Skeletal muscle satellite cell (primary cell): ENCODE measurements around the gene RRAS.

ENCODE experiments used
- H3K27me3 ChIP-seq: 2 replicates; pipeline ENCODE4 v1.7.0; 2013; ENCODE audit warnings: low read length; ENCODE audit not compliant: control insufficient read depth, insufficient read depth
- H3K36me3 ChIP-seq: 2 replicates; pipeline ENCODE4 v1.7.0; 2013; ENCODE audit warnings: mild to moderate bottlenecking, control low read depth, low read length; ENCODE audit not compliant: insufficient read depth
- H3K4me1 ChIP-seq: 2 replicates; pipeline ENCODE4 v1.7.0; 2013; ENCODE audit warnings: low read length; ENCODE audit not compliant: control insufficient read depth, insufficient read depth
- H3K4me2 ChIP-seq: 2 replicates; pipeline ENCODE4 v1.7.0; 2013; ENCODE audit warnings: mild to moderate bottlenecking, low read length
- H3K4me3 ChIP-seq: 2 replicates; pipeline ENCODE4 v1.7.0; 2013; ENCODE audit warnings: low read length
- H3K9ac ChIP-seq: 2 replicates; pipeline ENCODE4 v1.7.0; 2013; ENCODE audit warnings: mild to moderate bottlenecking, low read depth, low read length, moderate library complexity
- H3K9me3 ChIP-seq: replicated peaks from 2 replicates; pipeline ENCODE4 v1.7.0; 2013; ENCODE audit warnings: mild to moderate bottlenecking, control low read depth, low read length

RRAS gene

GRCh38 chr19:49615861-49616260, 24.1 kb downstream of the RRAS start:
- Histone ChIP-seq H3K4me2 (no peak overlapping the region), H3K4me1 (peaks cover 30% of the 10 kb centered on the region), H3K9ac (no peak overlapping the region), H3K36me3 (peaks cover 41% of the 10 kb centered on the region), H3K27me3 (no peaks in the 10 kb centered on the region), H3K9me3 (no peaks in the 10 kb centered on the region), H3K4me3 (no peak overlapping the region)

DNA sequence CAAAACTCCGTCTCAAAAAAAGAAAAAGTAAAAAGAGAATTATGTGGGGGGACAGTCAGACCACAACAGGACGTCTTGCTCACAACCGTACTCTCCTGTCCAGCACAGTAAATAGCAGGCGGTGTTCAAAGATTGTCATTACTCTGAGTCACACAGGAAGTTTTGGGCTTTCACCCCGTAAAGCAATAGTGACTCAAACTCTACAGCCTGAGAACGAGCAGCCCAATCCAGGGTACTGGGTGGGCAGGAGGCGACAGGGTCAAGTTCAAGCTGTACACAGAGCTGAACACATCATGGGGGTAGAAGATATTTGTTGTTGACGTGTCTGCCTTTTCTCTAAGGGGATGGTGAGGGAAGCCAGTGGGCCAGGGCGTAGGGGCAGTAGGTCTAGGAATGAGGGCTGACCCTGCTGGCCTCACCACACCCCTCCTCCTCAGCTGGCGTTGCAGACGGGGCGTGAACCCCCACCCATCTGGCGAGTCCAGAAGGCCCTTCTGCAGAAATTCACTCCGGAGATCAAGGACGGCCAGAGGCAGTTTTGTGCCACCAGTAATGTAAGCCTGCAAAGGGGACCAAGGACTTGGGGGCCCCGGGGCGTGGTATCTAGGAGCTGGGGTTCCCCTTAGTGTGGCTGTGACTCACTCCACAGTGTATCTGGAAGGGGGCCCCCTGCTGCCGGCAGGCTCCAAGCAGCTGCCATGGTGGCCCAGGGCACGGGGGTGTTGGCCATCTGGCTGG, 25.7 kb downstream of the RRAS start:
- peaks cover 40% of the 10 kb centered on the region for H3K36me3 ChIP-seq
- peaks cover 30% of the 10 kb centered on the region for H3K4me1 ChIP-seq
- H3K9ac ChIP-seq, result peak overlapping the region; percentile 62
- H3K9me3 ChIP-seq, result no peaks in the 10 kb centered on the region
- peak overlapping the region; percentile 38 for H3K4me3 ChIP-seq
- no peaks in the 10 kb centered on the region for H3K27me3 ChIP-seq
- H3K4me2 ChIP-seq, result peak overlapping the region; percentile 60

GRCh38 chr19:49613374-49613773, 26.6 kb downstream of the RRAS start:
- peak overlapping the region; percentile 34 for H3K4me2 ChIP-seq
- no peaks in the 10 kb centered on the region for H3K27me3 ChIP-seq
- H3K9ac ChIP-seq, result peak overlapping the region; percentile 20
- peaks cover 30% of the 10 kb centered on the region for H3K4me1 ChIP-seq
- H3K9me3 ChIP-seq, result no peaks in the 10 kb centered on the region
- H3K36me3 ChIP-seq, result peaks cover 43% of the 10 kb centered on the region
- peak overlapping the region; percentile 0 for H3K4me3 ChIP-seq

DNA sequence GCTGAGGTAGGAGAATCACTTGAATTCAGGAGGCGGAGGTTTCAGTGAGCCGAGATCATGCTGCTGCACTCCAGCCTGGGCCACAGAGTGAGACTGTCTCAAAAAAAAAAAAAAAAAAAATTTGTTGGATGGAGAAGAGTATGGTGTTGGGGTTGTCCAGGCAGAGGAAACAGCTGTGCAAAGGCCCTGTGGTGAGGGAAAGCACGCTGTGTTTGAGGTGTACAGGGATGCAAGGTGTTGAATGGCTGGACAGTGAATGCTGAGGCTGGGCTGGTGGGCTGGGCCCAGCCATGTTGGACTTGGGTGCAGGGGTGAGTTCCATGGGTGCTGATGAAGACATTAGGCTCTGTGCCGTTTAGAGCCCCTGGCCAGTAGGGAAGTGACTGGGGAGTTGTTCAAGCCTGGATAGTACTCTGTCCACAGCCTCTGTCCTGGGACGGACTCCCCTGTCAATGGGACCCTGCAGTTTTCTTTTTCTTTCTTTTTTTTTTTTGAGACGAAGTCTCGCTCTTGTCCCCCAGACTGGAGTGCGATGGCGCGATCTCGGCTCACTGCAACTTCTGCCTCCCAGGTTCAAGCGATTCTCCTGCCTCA, 30.3 kb downstream of the RRAS start:
- Histone ChIP-seq H3K9me3 (no peaks in the 10 kb centered on the region), H3K36me3 (peaks cover 23% of the 10 kb centered on the region), H3K4me1 (peaks cover 26% of the 10 kb centered on the region), H3K9ac (no peak overlapping the region), H3K4me3 (no peak overlapping the region), H3K4me2 (no peak overlapping the region), H3K27me3 (no peaks in the 10 kb centered on the region)

GRCh38 chr19:49605605-49606004, 34.3 kb downstream of the RRAS start:
- no peaks in the 10 kb centered on the region for H3K27me3 ChIP-seq
- no peak overlapping the region for H3K4me2 ChIP-seq
- no peak overlapping the region for H3K4me3 ChIP-seq
- peaks cover 51% of the 10 kb centered on the region for H3K36me3 ChIP-seq
- H3K9ac ChIP-seq, result no peak overlapping the region
- no peaks in the 10 kb centered on the region for H3K4me1 ChIP-seq
- H3K9me3 ChIP-seq, result no peaks in the 10 kb centered on the region

DNA sequence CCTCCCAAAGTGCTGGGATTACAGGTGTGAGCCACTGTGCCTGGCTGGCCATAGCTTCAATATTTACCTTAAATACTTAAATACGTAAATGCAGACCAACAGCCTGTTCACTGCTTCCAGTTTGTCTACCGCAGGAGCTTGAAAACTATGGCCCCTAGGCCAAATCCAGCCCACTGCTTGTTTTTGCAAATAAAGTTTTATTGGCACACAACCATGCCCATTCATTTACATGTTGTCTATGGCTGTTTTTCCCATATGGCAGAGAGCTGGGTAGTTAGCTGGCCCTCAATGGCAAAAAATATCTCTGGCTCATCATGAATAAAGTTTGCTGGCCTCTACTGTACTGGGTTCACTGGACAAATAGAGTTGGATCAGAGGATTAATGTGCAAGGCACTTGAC, 37.1 kb downstream of the RRAS start:
- Histone ChIP-seq H3K9ac (no peak overlapping the region), H3K4me3 (no peak overlapping the region), H3K27me3 (no peaks in the 10 kb centered on the region), H3K4me1 (no peaks in the 10 kb centered on the region), H3K36me3 (peaks cover 59% of the 10 kb centered on the region), H3K9me3 (no peaks in the 10 kb centered on the region), H3K4me2 (no peak overlapping the region)

DNA sequence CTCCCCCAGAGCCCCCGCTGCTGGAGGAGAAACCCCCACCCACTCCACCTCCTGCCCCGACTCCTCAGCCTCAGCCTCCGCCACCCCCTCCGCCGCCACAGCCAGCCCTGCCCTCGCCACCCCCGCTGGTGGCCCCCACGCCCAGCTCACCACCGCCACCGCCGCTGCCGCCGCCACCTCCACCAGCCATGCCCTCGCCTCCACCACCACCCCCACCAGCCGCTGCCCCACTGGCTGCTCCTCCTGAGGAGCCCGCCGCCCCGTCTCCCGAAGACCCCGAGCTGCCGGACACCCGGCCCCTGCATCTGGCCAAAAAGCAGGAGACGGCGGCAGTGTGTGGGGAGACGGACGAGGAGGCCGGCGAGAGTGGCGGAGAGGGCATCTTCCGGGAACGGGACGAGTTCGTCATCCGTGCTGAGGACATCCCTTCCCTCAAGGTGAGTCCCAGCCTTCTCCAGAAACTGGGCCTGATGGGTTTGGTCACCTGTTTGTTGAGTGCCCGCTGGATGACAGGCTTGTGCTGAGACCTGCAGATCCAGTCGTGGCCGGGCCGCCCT, 38.4 kb downstream of the RRAS start:
- H3K9ac ChIP-seq, result no peak overlapping the region
- H3K9me3 ChIP-seq, result no peaks in the 10 kb centered on the region

GRCh38 chr19:49599378-49600295, 40.3 kb downstream of the RRAS start:
- no peaks in the 10 kb centered on the region for H3K9me3 ChIP-seq
- peaks cover 67% of the 10 kb centered on the region for H3K36me3 ChIP-seq
- no peak overlapping the region for H3K4me3 ChIP-seq
- no peak overlapping the region for H3K4me2 ChIP-seq
- H3K9ac ChIP-seq, result no peak overlapping the region
- H3K27me3 ChIP-seq, result no peaks in the 10 kb centered on the region
- H3K4me1 ChIP-seq, result no peaks in the 10 kb centered on the region

More for the DNA sequence above, 38.4 kb downstream of the RRAS start:
- H3K36me3 ChIP-seq, result peaks cover 68% of the 10 kb centered on the region
- no peak overlapping the region for H3K4me3 ChIP-seq
- no peak overlapping the region for H3K4me2 ChIP-seq
- H3K27me3 ChIP-seq, result no peaks in the 10 kb centered on the region
- no peaks in the 10 kb centered on the region for H3K4me1 ChIP-seq

DNA sequence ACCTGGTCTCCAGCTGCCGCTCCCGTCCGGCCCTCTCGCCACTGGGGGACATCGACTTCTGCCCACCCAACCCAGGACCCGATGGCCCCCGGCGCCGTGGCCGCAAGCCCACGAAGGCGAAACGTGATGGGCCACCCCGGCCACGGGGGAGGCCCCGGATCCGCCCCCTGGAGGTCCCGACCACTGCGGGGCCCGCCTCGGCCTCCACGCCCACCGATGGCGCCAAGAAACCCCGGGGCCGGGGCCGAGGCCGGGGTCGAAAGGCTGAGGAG, 42.3 kb downstream of the RRAS start:
- Histone ChIP-seq H3K4me2 (no peak overlapping the region), H3K27me3 (no peaks in the 10 kb centered on the region), H3K4me3 (no peak overlapping the region), H3K36me3 (peaks cover 62% of the 10 kb centered on the region), H3K4me1 (peaks cover 14% of the 10 kb centered on the region), H3K9ac (no peak overlapping the region), H3K9me3 (no peaks in the 10 kb centered on the region)

GRCh38 chr19:49596954-49597702, 42.8 kb downstream of the RRAS start:
- Histone ChIP-seq H3K9me3 (no peaks in the 10 kb centered on the region), H3K4me3 (no peak overlapping the region), H3K9ac (no peak overlapping the region), H3K4me1 (peaks cover 17% of the 10 kb centered on the region), H3K4me2 (no peak overlapping the region), H3K36me3 (peaks cover 58% of the 10 kb centered on the region), H3K27me3 (no peaks in the 10 kb centered on the region)

DNA sequence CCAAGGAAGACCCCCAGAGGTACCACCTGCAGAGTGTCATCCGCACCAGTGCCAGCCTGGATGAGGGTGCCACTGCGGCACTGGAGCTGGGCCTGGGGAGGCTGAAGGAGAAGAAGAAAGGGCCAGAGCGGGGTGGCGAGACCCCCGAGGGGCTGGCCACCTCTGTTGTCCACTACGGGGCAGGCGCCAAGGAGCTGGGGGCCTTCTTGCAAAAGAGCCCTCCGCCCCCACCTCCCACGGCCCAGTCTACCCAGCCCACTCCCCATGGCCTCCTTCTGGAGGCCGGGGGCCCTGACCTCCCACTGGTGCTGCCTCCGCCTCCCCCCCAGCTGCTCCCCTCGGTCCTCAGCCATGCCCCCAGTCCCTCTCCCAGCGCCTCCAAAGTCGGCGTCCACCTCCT, 43.5 kb downstream of the RRAS start:
- Histone ChIP-seq H3K9ac (no peak overlapping the region), H3K4me3 (no peak overlapping the region), H3K4me1 (peaks cover 17% of the 10 kb centered on the region), H3K4me2 (no peak overlapping the region), H3K9me3 (no peaks in the 10 kb centered on the region), H3K27me3 (no peaks in the 10 kb centered on the region), H3K36me3 (peaks cover 53% of the 10 kb centered on the region)
